GM12864 (cell line): ENCODE measurements around the gene GSTK1.

ENCODE experiments used
- DNase-seq: peaks from one replicate; pipeline ENCODE4 v3.0.0-alpha.2; 2011; ENCODE audit warnings: low read depth
- H3K4me3 ChIP-seq: 2 replicates; pipeline ENCODE4 v1.5.1; 2011; ENCODE audit warnings: mild to moderate bottlenecking, low read depth, low read length, control low read depth
- CTCF ChIP-seq: IDR thresholded peaks from 2 replicates; pipeline ENCODE4 v1.5.1; 2011; ENCODE audit warnings: low read depth, mild to moderate bottlenecking, moderate library complexity, low read length, control low read depth, inconsistent platforms; ENCODE audit errors: missing control alignments

Gene GSTK1

GRCh38 chr7:143221737-143222136, 41.5 kb upstream of the GSTK1 start, which contains the start of gene TAS2R40:
Gene TAS2R40 (plus strand): TSS chr7:143222037. CDS start chr7:143222079, 42 bp downstream.
- H3K4me3 ChIP-seq = no peak within 1 kb of the TSS
- no peak for DNase-seq
- no peak for TF ChIP-seq CTCF

- no peak for DNase-seq
- H3K4me3 ChIP-seq = no peak overlapping the region
- TF ChIP-seq CTCF = no peak
These were observed 40.5 kb upstream of the GSTK1 start for GRCh38 chr7:143222782-143223181.

GRCh38 chr7:143223784-143224183, 39.5 kb upstream of the GSTK1 start:
- no peak overlapping the region for H3K4me3 ChIP-seq
- DNase-seq = no peak
- no peak for TF ChIP-seq CTCF

- no peak overlapping the region for H3K4me3 ChIP-seq
- TF ChIP-seq CTCF = no peak
These were observed 38.2 kb upstream of the GSTK1 start for GRCh38 chr7:143225047-143225446.

GRCh38 chr7:143227806-143228205, 35.4 kb upstream of the GSTK1 start:
- no peak overlapping the region for H3K4me3 ChIP-seq
- DNase-seq = no peak
- TF ChIP-seq CTCF = no peak

More at GRCh38 chr7:143225047-143225446, 38.2 kb upstream of the GSTK1 start:
- DNase-seq = no peak

GRCh38 chr7:143229054-143229790, 34.0 kb upstream of the GSTK1 start:
- no peak for DNase-seq
- no peak overlapping the region for H3K4me3 ChIP-seq

More at GRCh38 chr7:143229054-143229790, 34.0 kb upstream of the GSTK1 start:
- TF ChIP-seq CTCF = no peak
